Lower leg skin (tissue), 4 donors: ENCODE measurements around the gene CDC34. TPM values are rescaled to one million over a fixed set of nuclear protein-coding genes. Genes with fewer than 3 reads are reported as not detected.

Experiments used
- DNase-seq, 2 donors: peaks; one replicate each; pipeline ENCODE4 v3.0.0-alpha.2; 2019; ENCODE audit warnings: low spot score in 2 of 2
- H3K4me3 ChIP-seq: fragments of 200-600 bp; sonication (generic); 2 replicates; pipeline ENCODE4 v1.5.1; 2017; ENCODE audit warnings: mild to moderate bottlenecking, low read depth; ENCODE audit not compliant: poor library complexity, severe bottlenecking
- CTCF ChIP-seq, 3 donors: fragments of 450-650 bp; IDR thresholded peaks; one replicate each; pipeline ENCODE4 v1.5.1; 2016; ENCODE audit warnings: antibody characterized with exemption in 3 of 3, mild to moderate bottlenecking in 3 of 3, moderate library complexity in 2 of 3
- POLR2A ChIP-seq, 2 donors: fragments of 450-650 bp; IDR thresholded peaks; one replicate each; pipeline ENCODE4 v1.6.1; 2016 to 2017; ENCODE audit warnings: antibody characterized with exemption in 2 of 2, mild to moderate bottlenecking in 1 of 2, moderate library complexity in 1 of 2
- WGBS, 2 donors: methylation state at CpG; one replicate each; pipeline ENCODE4 v1.1.5; 2018; 5-methylcytosine and 5-hydroxymethylcytosine counted together
- intact Hi-C: fragments of 100-400 bp; cut with DNase I; formaldehyde crosslinking; loops from one replicate; pipeline ENCODE4 v1.15.0; 2023; ENCODE audit warnings: low total_unique reads
- total RNA-seq, 4 donors: library from RNA; depleted of rRNA; stranded (reverse); fragments of >200 nt; gene quantifications; one replicate each; pipeline ENCODE4 v1.1.0, GENCODE V29; 2016

Gene CDC34
- total RNA-seq, 4 donors from 2014 or later = 129 to 214 (median 140) TPM

- no peak overlapping the region for H3K4me3 ChIP-seq
- intact Hi-C loops = no loop called here
- 86 to 95% methylated on average over 17 to 22 of the region's 22 CpGs for WGBS, 2 donors
- TF ChIP-seq CTCF (IDR thresholded peaks at IDR 0.05) (no peak), POLR2A (IDR thresholded peaks at IDR 0.05) (no peak)
- DNase-seq = no peak
Observed at GRCh38 chr19:580274-580835, 48.8 kb downstream of the CDC34 start.

GRCh38 chr19:581399-582111 lies 50.0 kb downstream of the CDC34 start:
- 88 to 92% methylated on average over 30 to 38 of the region's 40 CpGs for WGBS, 2 donors
- TF ChIP-seq CTCF (IDR thresholded peaks at IDR 0.05) = no peak
- intact Hi-C loops = no loop called here
- DNase-seq = no peak
- no peak overlapping the region for H3K4me3 ChIP-seq

- TF ChIP-seq POLR2A (IDR thresholded peaks at IDR 0.05) (no peak), CTCF (IDR thresholded peaks at IDR 0.05) (no peak)
- WGBS, 2 donors = 85 to 88% methylated on average over 27 to 31 of the region's 31 CpGs
- DNase-seq = no peak
- intact Hi-C loops = no loop called here
- H3K4me3 ChIP-seq = no peak overlapping the region
Observed at GRCh38 chr19:582497-583197, 51.1 kb downstream of the CDC34 start.

GRCh38 chr19:583198-583967 lies 51.8 kb downstream of the CDC34 start:
- intact Hi-C loops = no loop called here
- H3K4me3 ChIP-seq = no peak overlapping the region
- TF ChIP-seq CTCF (IDR thresholded peaks at IDR 0.05) (no peak), POLR2A (IDR thresholded peaks at IDR 0.05) (no peak)
- DNase-seq = no peak
- whole genome bisulfite sequencing, 2 donors = 88 to 89% methylated on average over 23 to 24 of the region's 27 CpGs

GRCh38 chr19:583968-584239 lies 52.3 kb downstream of the CDC34 start:
- no peak overlapping the region for H3K4me3 ChIP-seq
- no peak for DNase-seq
- intact Hi-C loops = no loop called here
- TF ChIP-seq POLR2A (IDR thresholded peaks at IDR 0.05) (no peak), CTCF (IDR thresholded peaks at IDR 0.05) (no peak)
- 59 to 73% methylated on average over 5 of the region's 5 CpGs for WGBS, 2 donors
